IPS-20b (cell line): ENCODE results near the gene WFS1.

ENCODE experiments used
- H3K27ac ChIP-seq: one replicate; pipeline ENCODE4 v1.5.1; 2013; ENCODE audit warnings: low read length
- H3K27me3 ChIP-seq: 2 replicates; pipeline ENCODE4 v1.6.1; 2013; ENCODE audit warnings: mild to moderate bottlenecking, low read length, inconsistent platforms; ENCODE audit not compliant: insufficient read depth
- H3K36me3 ChIP-seq: 2 replicates; pipeline ENCODE4 v1.6.1; 2013; ENCODE audit warnings: low read depth, mild to moderate bottlenecking, inconsistent platforms, low read length, moderate library complexity; ENCODE audit not compliant: insufficient read depth
- H3K4me1 ChIP-seq: 2 replicates; pipeline ENCODE4 v1.6.1; 2013; ENCODE audit warnings: mild to moderate bottlenecking, control low read depth, inconsistent platforms, low read length, moderate library complexity; ENCODE audit not compliant: insufficient read depth
- H3K4me3 ChIP-seq: 2 replicates; pipeline ENCODE4 v1.5.1; 2013; ENCODE audit warnings: mild to moderate bottlenecking, low read length, inconsistent platforms
- H3K9ac ChIP-seq: 2 replicates; pipeline ENCODE4 v1.6.1; 2013; ENCODE audit warnings: low read depth, mild to moderate bottlenecking, inconsistent platforms, low read length, moderate library complexity
- H3K9me3 ChIP-seq: 2 replicates; pipeline ENCODE4 v1.6.1; 2013; ENCODE audit warnings: mild to moderate bottlenecking, low read depth, low read length, inconsistent platforms; ENCODE audit not compliant: insufficient read depth

Gene WFS1

DNA sequence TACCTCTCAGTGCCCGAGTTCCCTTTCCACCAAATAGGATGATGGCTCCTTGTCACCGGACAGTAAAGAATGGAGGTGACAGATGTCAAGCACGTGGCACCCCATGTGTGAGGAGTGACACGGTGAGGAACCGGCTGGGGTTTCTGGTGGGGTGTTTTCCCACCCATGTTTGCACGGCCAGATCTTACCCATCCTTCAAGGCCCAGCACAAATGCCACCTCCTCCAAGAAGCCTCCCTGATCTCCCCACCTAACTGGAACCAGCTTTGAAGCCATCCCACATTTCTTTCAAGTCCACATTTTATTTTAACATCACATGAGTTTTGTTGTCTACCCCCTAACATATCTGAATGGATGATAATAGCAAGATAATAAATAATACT is 63.0 kb downstream of the WFS1 start:
- Histone ChIP-seq H3K9ac (no peak overlapping the region), H3K9me3 (peaks cover 5% of the 10 kb centered on the region; the same call in 1 of the 2 replicates), H3K4me1 (peaks cover 3% of the 10 kb centered on the region; the same call in 1 of the 2 replicates), H3K36me3 (no peaks in the 10 kb centered on the region), H3K4me3 (no peak overlapping the region), H3K27me3 (0 out of 2 replicates have a peak, but pooled peaks cover 4% of the 10 kb centered on the region), H3K27ac (no peak overlapping the region)

DNA sequence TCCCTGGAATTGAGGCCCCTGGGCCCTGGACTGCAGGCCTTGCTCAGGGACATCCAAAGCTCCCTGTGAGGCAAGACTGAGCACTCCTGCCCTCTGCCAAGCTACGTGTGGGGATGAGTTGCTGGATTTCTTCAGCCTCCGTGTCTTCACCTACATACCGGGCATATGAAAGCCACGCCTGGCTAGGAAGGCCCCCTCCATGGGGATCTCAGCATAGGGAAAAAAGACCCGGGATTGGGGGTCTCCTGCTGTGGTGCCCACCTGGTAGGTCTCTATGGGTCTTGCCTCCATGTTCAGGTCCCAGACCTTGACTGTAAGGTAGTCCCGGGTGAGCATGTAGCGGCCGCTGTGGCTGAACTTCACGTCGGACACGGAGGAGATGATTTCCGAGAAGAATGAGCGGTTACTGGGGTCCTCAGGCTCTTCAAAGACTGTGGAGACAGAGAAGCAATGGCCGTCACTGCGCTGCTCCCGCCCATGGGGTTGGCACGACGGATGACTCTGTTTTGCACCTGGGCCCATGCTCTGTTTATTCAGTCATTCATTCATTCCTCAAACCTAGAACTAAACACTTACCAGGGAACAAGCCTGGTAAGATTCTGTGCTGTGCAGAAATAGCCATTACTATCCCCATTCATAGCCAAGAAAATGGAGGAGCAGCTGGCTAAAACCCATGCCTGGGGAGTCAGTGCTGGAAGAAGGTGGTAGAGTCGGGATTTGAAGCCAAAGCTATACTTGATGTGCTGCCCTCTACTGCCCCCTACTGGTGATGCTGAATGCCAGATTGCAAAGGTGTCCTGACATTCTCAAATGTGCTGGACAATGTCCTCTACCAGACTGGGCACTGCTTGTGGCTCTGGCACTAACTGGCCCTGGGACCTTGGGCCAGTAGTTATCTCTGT is 63.9 kb downstream of the WFS1 start:
- H3K27ac ChIP-seq, result no peak overlapping the region
- no peaks in the 10 kb centered on the region for H3K36me3 ChIP-seq
- no peak overlapping the region for H3K9ac ChIP-seq
- H3K9me3 ChIP-seq, result peaks cover 5% of the 10 kb centered on the region; the same call in 1 of the 2 replicates
- 0 out of 2 replicates have a peak, but pooled peaks cover 8% of the 10 kb centered on the region for H3K27me3 ChIP-seq
- no peak overlapping the region for H3K4me3 ChIP-seq
- H3K4me1 ChIP-seq, result peaks cover 4% of the 10 kb centered on the region; the same call in 1 of the 2 replicates

- Histone ChIP-seq H3K9ac (no peak overlapping the region), H3K4me1 (peaks cover 4% of the 10 kb centered on the region; the same call in 1 of the 2 replicates), H3K27me3 (0 out of 2 replicates have a peak, but pooled peaks cover 8% of the 10 kb centered on the region), H3K27ac (no peak overlapping the region), H3K9me3 (peaks cover 5% of the 10 kb centered on the region; the same call in 1 of the 2 replicates), H3K4me3 (no peak overlapping the region), H3K36me3 (no peaks in the 10 kb centered on the region)
These were observed 64.7 kb downstream of the WFS1 start for GRCh38 chr4:6334203-6334887.

GRCh38 chr4:6335040-6335590 is 65.5 kb downstream of the WFS1 start:
- Histone ChIP-seq H3K9me3 (peaks cover 5% of the 10 kb centered on the region; the same call in 1 of the 2 replicates), H3K36me3 (no peaks in the 10 kb centered on the region), H3K4me1 (peaks cover 4% of the 10 kb centered on the region; the same call in 1 of the 2 replicates)

GRCh38 chr4:6336166-6336565 is 66.5 kb downstream of the WFS1 start:
- peaks cover 4% of the 10 kb centered on the region; the same call in 1 of the 2 replicates for H3K4me1 ChIP-seq
- H3K9ac ChIP-seq, result no peak overlapping the region
- no peak overlapping the region for H3K27ac ChIP-seq
- H3K36me3 ChIP-seq, result no peaks in the 10 kb centered on the region
- H3K4me3 ChIP-seq, result no peak overlapping the region
- 0 out of 2 replicates have a peak, but pooled peaks cover 8% of the 10 kb centered on the region for H3K27me3 ChIP-seq
- H3K9me3 ChIP-seq, result peaks cover 5% of the 10 kb centered on the region; the same call in 1 of the 2 replicates

More at GRCh38 chr4:6335040-6335590, 65.5 kb downstream of the WFS1 start:
- Histone ChIP-seq H3K27me3 (0 out of 2 replicates have a peak, but pooled peaks cover 8% of the 10 kb centered on the region), H3K9ac (no peak overlapping the region), H3K27ac (no peak overlapping the region), H3K4me3 (no peak overlapping the region)

GRCh38 chr4:6337331-6337935 is 67.8 kb downstream of the WFS1 start:
- Histone ChIP-seq H3K27ac (no peak overlapping the region), H3K27me3 (0 out of 2 replicates have a peak, but pooled peaks cover 8% of the 10 kb centered on the region), H3K4me1 (peaks cover 4% of the 10 kb centered on the region; the same call in 1 of the 2 replicates), H3K36me3 (no peaks in the 10 kb centered on the region), H3K9ac (no peak overlapping the region), H3K9me3 (peaks cover 5% of the 10 kb centered on the region; the same call in 1 of the 2 replicates), H3K4me3 (no peak overlapping the region)

DNA sequence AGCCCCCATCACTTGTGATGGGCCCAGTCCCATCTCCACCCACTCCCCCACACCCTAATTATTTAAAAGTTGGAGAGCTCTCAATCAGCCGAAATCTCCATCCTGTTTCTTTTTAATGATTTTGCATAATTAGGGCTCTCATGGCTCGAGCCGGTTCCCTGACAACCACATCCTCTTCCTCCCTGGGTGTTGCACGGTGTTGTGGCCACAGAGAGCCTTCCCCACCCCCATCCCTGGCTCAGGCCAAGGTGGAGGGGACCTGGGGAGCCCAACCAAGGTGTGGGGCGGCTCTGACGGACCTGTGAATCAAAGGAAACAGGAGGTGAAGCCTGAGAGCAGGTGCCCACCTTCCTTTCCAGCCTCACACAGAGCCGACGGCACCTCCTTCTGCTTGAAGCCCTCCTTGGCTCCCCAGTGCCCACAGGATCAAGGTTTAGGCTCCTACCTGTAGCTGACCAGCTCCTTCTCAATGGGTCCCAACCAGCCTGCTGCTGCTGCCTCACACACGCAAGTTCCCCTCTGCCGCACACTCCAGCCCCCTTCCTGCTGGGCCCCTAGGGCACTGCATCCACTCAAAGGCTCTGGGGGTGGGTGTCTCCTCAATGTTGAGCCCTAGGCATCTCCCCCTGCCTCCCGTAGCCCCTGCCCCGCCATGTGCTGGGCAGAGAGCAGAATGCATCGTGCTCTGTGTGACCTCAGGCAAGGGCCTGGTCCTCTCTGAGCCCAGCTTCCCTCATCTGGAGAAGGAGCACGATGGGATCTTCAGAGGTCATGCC is 68.7 kb downstream of the WFS1 start:
- H3K9ac ChIP-seq, result no peak overlapping the region
- H3K9me3 ChIP-seq, result peaks cover 5% of the 10 kb centered on the region; the same call in 1 of the 2 replicates
- H3K27me3 ChIP-seq, result 0 out of 2 replicates have a peak, but pooled peaks cover 8% of the 10 kb centered on the region
- H3K36me3 ChIP-seq, result no peaks in the 10 kb centered on the region
- peaks cover 4% of the 10 kb centered on the region; the same call in 1 of the 2 replicates for H3K4me1 ChIP-seq
- H3K4me3 ChIP-seq, result no peak overlapping the region
- H3K27ac ChIP-seq, result no peak overlapping the region

GRCh38 chr4:6338951-6339817 is 69.5 kb downstream of the WFS1 start:
- Histone ChIP-seq H3K9ac (no peak overlapping the region), H3K4me3 (no peak overlapping the region), H3K4me1 (peaks cover 4% of the 10 kb centered on the region; the same call in 1 of the 2 replicates), H3K27ac (no peak overlapping the region), H3K27me3 (0 out of 2 replicates have a peak, but pooled peaks cover 8% of the 10 kb centered on the region), H3K36me3 (no peaks in the 10 kb centered on the region), H3K9me3 (peaks cover 1% of the 10 kb centered on the region; the same call in 1 of the 2 replicates)

- Histone ChIP-seq H3K27me3 (0 out of 2 replicates have a peak, but pooled peaks cover 8% of the 10 kb centered on the region), H3K4me3 (no peak overlapping the region), H3K36me3 (no peaks in the 10 kb centered on the region), H3K4me1 (peaks cover 4% of the 10 kb centered on the region; the same call in 1 of the 2 replicates), H3K9me3 (no peaks in the 10 kb centered on the region), H3K9ac (no peak overlapping the region), H3K27ac (no peak overlapping the region)
These were observed 70.3 kb downstream of the WFS1 start for GRCh38 chr4:6339818-6340445.
